ENCODE measurements around the gene ADAMTS17. TPM values are rescaled to one million over a fixed set of nuclear protein-coding genes. Genes with fewer than 3 reads are reported as not detected.
A peak's percentile ranks its signal among the peaks of the same experiment; 100 is the strongest.
"Not testable (repeated sequence)": the region's sequence is repeated elsewhere in the genome, so short reads cannot be mapped to it uniquely, and the experiment has no call there.

ADAMTS17 gene
- total and polyA plus RNA-seq, 9 of the 15 experiments (the other 6 are each of a cell fraction or from before 2014, with no cell fraction given), result 0.01 to 0.14 (median 0.07) TPM; not detected in 6

- TF ChIP-seq, protein P1, sequence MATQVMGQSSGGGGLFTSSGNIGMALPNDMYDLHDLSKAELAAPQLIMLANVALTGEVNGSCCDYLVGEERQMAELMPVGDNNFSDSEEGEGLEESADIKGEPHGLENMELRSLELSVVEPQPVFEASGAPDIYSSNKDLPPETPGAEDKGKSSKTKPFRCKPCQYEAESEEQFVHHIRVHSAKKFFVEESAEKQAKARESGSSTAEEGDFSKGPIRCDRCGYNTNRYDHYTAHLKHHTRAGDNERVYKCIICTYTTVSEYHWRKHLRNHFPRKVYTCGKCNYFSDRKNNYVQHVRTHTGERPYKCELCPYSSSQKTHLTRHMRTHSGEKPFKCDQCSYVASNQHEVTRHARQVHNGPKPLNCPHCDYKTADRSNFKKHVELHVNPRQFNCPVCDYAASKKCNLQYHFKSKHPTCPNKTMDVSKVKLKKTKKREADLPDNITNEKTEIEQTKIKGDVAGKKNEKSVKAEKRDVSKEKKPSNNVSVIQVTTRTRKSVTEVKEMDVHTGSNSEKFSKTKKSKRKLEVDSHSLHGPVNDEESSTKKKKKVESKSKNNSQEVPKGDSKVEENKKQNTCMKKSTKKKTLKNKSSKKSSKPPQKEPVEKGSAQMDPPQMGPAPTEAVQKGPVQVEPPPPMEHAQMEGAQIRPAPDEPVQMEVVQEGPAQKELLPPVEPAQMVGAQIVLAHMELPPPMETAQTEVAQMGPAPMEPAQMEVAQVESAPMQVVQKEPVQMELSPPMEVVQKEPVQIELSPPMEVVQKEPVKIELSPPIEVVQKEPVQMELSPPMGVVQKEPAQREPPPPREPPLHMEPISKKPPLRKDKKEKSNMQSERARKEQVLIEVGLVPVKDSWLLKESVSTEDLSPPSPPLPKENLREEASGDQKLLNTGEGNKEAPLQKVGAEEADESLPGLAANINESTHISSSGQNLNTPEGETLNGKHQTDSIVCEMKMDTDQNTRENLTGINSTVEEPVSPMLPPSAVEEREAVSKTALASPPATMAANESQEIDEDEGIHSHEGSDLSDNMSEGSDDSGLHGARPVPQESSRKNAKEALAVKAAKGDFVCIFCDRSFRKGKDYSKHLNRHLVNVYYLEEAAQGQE (IDR thresholded peaks at IDR 0.05; ENCODE audit: borderline replicate concordance), result peak; percentile 50; the same call in 1 of the 2 replicates
- TF ChIP-seq, protein P1 (CRISPR knock-in tag; IDR thresholded peaks at IDR 0.05; ENCODE audit: low read depth), result no peak
- TF ChIP-seq RBBP5 (IDR thresholded peaks at IDR 0.05; ENCODE audit: borderline replicate concordance, insufficient read depth, low read length, poor library complexity, severe bottlenecking) (no peak), PHF21A (IDR thresholded peaks at IDR 0.05; ENCODE audit: borderline replicate concordance, low read depth) (no peak), MAX (CRISPR knock-in tag; IDR thresholded peaks at IDR 0.05) (no peak), SMAD1 (IDR thresholded peaks at IDR 0.05; ENCODE audit: low read depth, low read length, partially characterized antibody) (no peak), ARID1B (IDR thresholded peaks at IDR 0.05) (no peak), ZNF740 (CRISPR knock-in tag; IDR thresholded peaks at IDR 0.05) (no peak), ZNF740 (tag; IDR thresholded peaks at IDR 0.05) (no peak), ZNF512 (tag; IDR thresholded peaks at IDR 0.05) (no peak)
These were observed 413.3 kb downstream of the ADAMTS17 start (continued) for GRCh38 chr15:99928429-99928981.

- POLR2A ChIA-PET, result interaction anchor here (0.6 kb wide), 1 partner anchor 958 kb away, joined by 3 read pairs; no protein-coding TSS in a partner anchor
- in situ Hi-C loops (cut with MboI); H3K4me1 ChIP-seq (replicated peaks in 1 of 2; ENCODE audit: control insufficient read depth in 2 of 2, insufficient read depth in 2 of 2, low read length in 2 of 2); H3K9me1 ChIP-seq (ENCODE audit: control insufficient read depth, insufficient read depth, low read length); intact Hi-C loops (cut with micrococcal nuclease); H4K20me1 ChIP-seq (replicated peaks; ENCODE audit: control insufficient read depth, insufficient read depth, low read length); H3K4me2 ChIP-seq (ENCODE audit: insufficient read depth, low read length); H3K9me3 ChIP-seq (replicated peaks; ENCODE audit: control insufficient read depth, insufficient read depth, low read depth, low read length); BruUV-seq (replicated peaks); H2AFZ ChIP-seq (ENCODE audit: low read depth, low read length); H3K9ac ChIP-seq (ENCODE audit: insufficient read depth in 1 of 2, low read depth in 2 of 2, low read length in 2 of 2); H3K27me3 ChIP-seq (ENCODE audit: control insufficient read depth in 2 of 2, insufficient read depth in 2 of 2, low read length in 2 of 2); H3K36me3 ChIP-seq (ENCODE audit: control insufficient read depth, insufficient read depth, low read length); CTCF ChIA-PET (ENCODE audit: low intra/inter-chr PET ratio); H3K27ac ChIP-seq (ENCODE audit: extremely low read depth, low read depth, low read length); H3K79me2 ChIP-seq (ENCODE audit: control insufficient read depth, insufficient read depth, low read length); FAIRE-seq; H3K4me3 ChIP-seq; ATAC-seq; DNase-seq (ENCODE audit: extremely low read depth in 1 of 4, low spot score in 3 of 4): not testable (repeated sequence)
- WGBS (ENCODE audit: insufficient coverage, low coverage, missing lambda C conversion rate), result no CpG with 5 or more reads among the region's 48 CpGs
These were observed 415.2 kb downstream of the ADAMTS17 start for GRCh38 chr15:99926532-99926931.
